Vagina (tissue), 2 donors: ENCODE data around the gene FIBCD1. TPM values are rescaled to one million over a fixed set of nuclear protein-coding genes. Genes with fewer than 3 reads are reported as not detected.

ENCODE experiments used
- DNase-seq, 2 donors: peaks; one replicate each; pipeline ENCODE4 v3.0.0-alpha.2; 2017; ENCODE audit errors: extremely low spot score in 2 of 2
- H3K27ac ChIP-seq: fragments of 200-600 bp; sonication (generic); one replicate; pipeline ENCODE4 v1.5.1; 2019
- H3K27me3 ChIP-seq: fragments of 200-600 bp; sonication (generic); one replicate; pipeline ENCODE4 v1.5.1; 2019
- H3K36me3 ChIP-seq, 2 donors: fragments of 200-600 bp; sonication (generic); one replicate each; pipeline ENCODE4 v1.5.1; 2017 to 2019
- H3K4me1 ChIP-seq: fragments of 200-600 bp; sonication (generic); one replicate; pipeline ENCODE4 v1.5.1; 2019
- H3K4me3 ChIP-seq, 2 donors: fragments of 200-600 bp; sonication (generic); 1 replicate in 1 of 2; 2 replicates in 1 of 2; pipeline ENCODE4 v1.5.1; 2016 to 2019
- H3K9me3 ChIP-seq: fragments of 200-600 bp; sonication (generic); one replicate; pipeline ENCODE4 v1.5.1; 2019
- CTCF ChIP-seq, 3 experiments: fragments of 450-650 bp in 2 of 3; fragments of 200-600 bp in 1 of 3; sonication (generic) in 1 of 3; IDR thresholded peaks; one replicate each; pipeline ENCODE4 v1.5.1; 2017 to 2019; ENCODE audit warnings: antibody characterized with exemption in 3 of 3, mild to moderate bottlenecking in 2 of 3, moderate library complexity in 2 of 3
- POLR2A ChIP-seq, 2 donors: fragments of 450-650 bp; IDR thresholded peaks; one replicate each; pipeline ENCODE4 v1.6.1; 2017; ENCODE audit warnings: antibody characterized with exemption in 2 of 2, mild to moderate bottlenecking in 2 of 2, moderate library complexity in 2 of 2
- POLR2AphosphoS5 ChIP-seq, 2 donors: sonication (generic); formaldehyde crosslinking; IDR thresholded peaks; one replicate each; pipeline ENCODE4 v1.9.0; 2017; ENCODE audit warnings: antibody characterized with exemption in 2 of 2, mild to moderate bottlenecking in 2 of 2, low read depth in 1 of 2; ENCODE audit not compliant: insufficient read depth in 1 of 2
- intact Hi-C: fragments of 100-400 bp; cut with DNase I; formaldehyde crosslinking; loops from one replicate; pipeline ENCODE4 v1.15.1; 2023
- total RNA-seq: library from RNA; depleted of rRNA; stranded (reverse); fragments of >200 nt; gene quantifications from one replicate; pipeline ENCODE4 v1.2.3, GENCODE V29; 2016

FIBCD1 gene
- total RNA-seq, 1 donor from 2014 or later = not detected

- no peak overlapping the region for H3K27ac ChIP-seq
- no peaks in the 10 kb centered on the region for H3K27me3 ChIP-seq
- DNase-seq = no peak
Measured at GRCh38 chr9:130971294-130971849, 32.3 kb upstream of the FIBCD1 start.

GRCh38 chr9:130970855-130971254 is 31.8 kb upstream of the FIBCD1 start:
- no peaks in the 10 kb centered on the region for H3K4me1 ChIP-seq
- DNase-seq = no peak
- no peaks in the 10 kb centered on the region for H3K36me3 ChIP-seq
- TF ChIP-seq POLR2A (IDR thresholded peaks at IDR 0.05) (no peak), POLR2AphosphoS5 (IDR thresholded peaks at IDR 0.05; ENCODE audit: insufficient read depth in 1 of 2, low read depth in 1 of 2) (no peak), CTCF (IDR thresholded peaks at IDR 0.05) (no peak)
- H3K27ac ChIP-seq = no peak overlapping the region
- no peak overlapping the region for H3K4me3 ChIP-seq
- no peaks in the 10 kb centered on the region for H3K9me3 ChIP-seq
- H3K27me3 ChIP-seq = no peaks in the 10 kb centered on the region
- intact Hi-C loops = no loop called here

More at GRCh38 chr9:130971294-130971849, 32.3 kb upstream of the FIBCD1 start:
- TF ChIP-seq POLR2AphosphoS5 (IDR thresholded peaks at IDR 0.05; ENCODE audit: insufficient read depth in 1 of 2, low read depth in 1 of 2) = no peak
- TF ChIP-seq POLR2A (IDR thresholded peaks at IDR 0.05) = no peak
- no peak for TF ChIP-seq CTCF (IDR thresholded peaks at IDR 0.05)
- Histone ChIP-seq H3K9me3 (no peaks in the 10 kb centered on the region), H3K4me3 (no peak overlapping the region), H3K4me1 (no peaks in the 10 kb centered on the region), H3K36me3 (no peaks in the 10 kb centered on the region)
- intact Hi-C loops = no loop called here

- Histone ChIP-seq H3K4me1 (no peaks in the 10 kb centered on the region), H3K27me3 (no peaks in the 10 kb centered on the region), H3K9me3 (no peaks in the 10 kb centered on the region), H3K36me3 (no peaks in the 10 kb centered on the region), H3K4me3 (no peak overlapping the region), H3K27ac (no peak overlapping the region)
- DNase-seq = no peak
- intact Hi-C loops = no loop called here
- TF ChIP-seq POLR2AphosphoS5 (IDR thresholded peaks at IDR 0.05; ENCODE audit: insufficient read depth in 1 of 2, low read depth in 1 of 2) (no peak), POLR2A (IDR thresholded peaks at IDR 0.05) (no peak), CTCF (IDR thresholded peaks at IDR 0.05) (no peak)
Measured at GRCh38 chr9:130970052-130970451, 31.0 kb upstream of the FIBCD1 start.

- H3K36me3 ChIP-seq = no peaks in the 10 kb centered on the region
- no peak for TF ChIP-seq POLR2AphosphoS5 (IDR thresholded peaks at IDR 0.05; ENCODE audit: insufficient read depth in 1 of 2, low read depth in 1 of 2)
- no peak for TF ChIP-seq POLR2A (IDR thresholded peaks at IDR 0.05)
- TF ChIP-seq CTCF (IDR thresholded peaks at IDR 0.05) = no peak
- DNase-seq = no peak
- H3K27me3 ChIP-seq = no peaks in the 10 kb centered on the region
- no peak overlapping the region for H3K27ac ChIP-seq
- H3K9me3 ChIP-seq = no peaks in the 10 kb centered on the region
- H3K4me3 ChIP-seq = no peak overlapping the region
- intact Hi-C loops = no loop called here
- peaks cover 12% of the 10 kb centered on the region for H3K4me1 ChIP-seq
Measured at GRCh38 chr9:130965680-130966079, 26.6 kb upstream of the FIBCD1 start.

- Histone ChIP-seq H3K4me3 (no peak overlapping the region), H3K36me3 (no peaks in the 10 kb centered on the region), H3K9me3 (no peaks in the 10 kb centered on the region), H3K27ac (no peak overlapping the region), H3K4me1 (peaks cover 12% of the 10 kb centered on the region), H3K27me3 (no peaks in the 10 kb centered on the region)
- no peak for DNase-seq
- no peak for TF ChIP-seq POLR2AphosphoS5 (IDR thresholded peaks at IDR 0.05; ENCODE audit: insufficient read depth in 1 of 2, low read depth in 1 of 2)
- TF ChIP-seq CTCF (IDR thresholded peaks at IDR 0.05) = no peak
- TF ChIP-seq POLR2A (IDR thresholded peaks at IDR 0.05) = no peak
- intact Hi-C loops = no loop called here
Measured at GRCh38 chr9:130963916-130964315, 24.9 kb upstream of the FIBCD1 start.
